Adrenal gland (tissue), 5 donors: Measurements from ENCODE around the gene GRK3.
"Not testable (repeated sequence)": the region's sequence is repeated elsewhere in the genome, so short reads cannot be mapped to it uniquely, and the experiment has no call there.

Experiments used
- POLR2A ChIP-seq, 2 donors: fragments of 450-650 bp; IDR thresholded peaks; one replicate each; pipeline ENCODE4 v1.6.1; 2017; ENCODE audit warnings: antibody characterized with exemption in 2 of 2, mild to moderate bottlenecking in 2 of 2, moderate library complexity in 1 of 2
- TF ChIP-seq, protein P1 (sequence below), 6 experiments: fragments of 450-650 bp in 4 of 6; fragments of 200-600 bp in 2 of 6; sonication (generic) in 1 of 6; IDR thresholded peaks; 1 replicate in 5 of 6; 2 replicates in 1 of 6; pipeline versions ENCODE4 v1.5.1 to v1.8.0; 2016 to 2021; ENCODE audit warnings: antibody characterized with exemption in 6 of 6, mild to moderate bottlenecking in 2 of 6, moderate library complexity in 1 of 6
- donor health status: DM: no; HTN: no; CAD: no.

GRCh38 chr22:25552405-25552804 lies 12.1 kb upstream of the GRK3 start:
- TF ChIP-seq, protein P1, sequence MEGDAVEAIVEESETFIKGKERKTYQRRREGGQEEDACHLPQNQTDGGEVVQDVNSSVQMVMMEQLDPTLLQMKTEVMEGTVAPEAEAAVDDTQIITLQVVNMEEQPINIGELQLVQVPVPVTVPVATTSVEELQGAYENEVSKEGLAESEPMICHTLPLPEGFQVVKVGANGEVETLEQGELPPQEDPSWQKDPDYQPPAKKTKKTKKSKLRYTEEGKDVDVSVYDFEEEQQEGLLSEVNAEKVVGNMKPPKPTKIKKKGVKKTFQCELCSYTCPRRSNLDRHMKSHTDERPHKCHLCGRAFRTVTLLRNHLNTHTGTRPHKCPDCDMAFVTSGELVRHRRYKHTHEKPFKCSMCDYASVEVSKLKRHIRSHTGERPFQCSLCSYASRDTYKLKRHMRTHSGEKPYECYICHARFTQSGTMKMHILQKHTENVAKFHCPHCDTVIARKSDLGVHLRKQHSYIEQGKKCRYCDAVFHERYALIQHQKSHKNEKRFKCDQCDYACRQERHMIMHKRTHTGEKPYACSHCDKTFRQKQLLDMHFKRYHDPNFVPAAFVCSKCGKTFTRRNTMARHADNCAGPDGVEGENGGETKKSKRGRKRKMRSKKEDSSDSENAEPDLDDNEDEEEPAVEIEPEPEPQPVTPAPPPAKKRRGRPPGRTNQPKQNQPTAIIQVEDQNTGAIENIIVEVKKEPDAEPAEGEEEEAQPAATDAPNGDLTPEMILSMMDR (IDR thresholded peaks at IDR 0.05) = not testable (repeated sequence)
- TF ChIP-seq POLR2A (IDR thresholded peaks at IDR 0.05) = not testable (repeated sequence)
